Adipose tissue (tissue), 3 donors: ENCODE measurements around the gene JHY. TPM values are rescaled to one million over a fixed set of nuclear protein-coding genes. Genes with fewer than 3 reads are reported as not detected.

Experiments
- H3K27ac ChIP-seq: one replicate; pipeline ENCODE4 v1.5.1; 2013; ENCODE audit warnings: low read depth, low read length
- WGBS, 3 donors: extraction: QIAGEN DNeasy Blood & Tissue Kit; methylation state at CpG; one replicate each; pipeline ENCODE4 v1.1.7; 2013; 5-methylcytosine and 5-hydroxymethylcytosine counted together
- polyA plus RNA-seq, 3 donors: library from polyadenylated mRNA; stranded (reverse); fragments of 200-250 nt; gene quantifications; one replicate each; pipeline ENCODE4 v1.2.3, GENCODE V29; 2013
- donor health status: healthy with polysubstance abuse.
- donor health status: Bipolar disorder and iron deficiency.
- donor health status: healthy.

JHY gene
- polyA plus RNA-seq, 3 donors, result 1.3 to 4.0 (median 3.9) TPM

GRCh38 chr11:122864386-122865115, 18.0 kb upstream of the JHY start:
- H3K27ac ChIP-seq, result no peak overlapping the region
- 55 to 59% (median 56%) methylated on average over 7 of the region's 7 CpGs for WGBS, 3 donors

GRCh38 chr11:122869622-122870021, 12.9 kb upstream of the JHY start:
- 61 to 84% (median 83%) methylated on average over 6 of the region's 6 CpGs for WGBS, 3 donors
- no peak overlapping the region for H3K27ac ChIP-seq

- WGBS, 3 donors, result 84 to 94% (median 92%) methylated on average over 4 of the region's 4 CpGs
- H3K27ac ChIP-seq, result no peak overlapping the region
Observed at GRCh38 chr11:122871302-122871701, 11.3 kb upstream of the JHY start.

GRCh38 chr11:122872046-122872445, 10.5 kb upstream of the JHY start:
- no peak overlapping the region for H3K27ac ChIP-seq
- WGBS, 3 donors, result 78 to 92% (median 90%) methylated on average over 3 of the region's 3 CpGs

- WGBS, 3 donors, result 76 to 91% (median 85%) methylated on average over 7 of the region's 7 CpGs
- H3K27ac ChIP-seq, result no peak overlapping the region
Observed at GRCh38 chr11:122874991-122875390, 7.6 kb upstream of the JHY start.

GRCh38 chr11:122877732-122878131, 4.8 kb upstream of the JHY start:
- WGBS, 3 donors, result 46 to 82% (median 77%) methylated on average over 5 of the region's 5 CpGs

GRCh38 chr11:122879785-122880184, 2.8 kb upstream of the JHY start:
- no peak overlapping the region for H3K27ac ChIP-seq
- 20 to 48% (median 38%) methylated on average over 4 of the region's 4 CpGs for WGBS, 3 donors

More at GRCh38 chr11:122877732-122878131, 4.8 kb upstream of the JHY start:
- H3K27ac ChIP-seq, result no peak overlapping the region

- no peak overlapping the region for H3K27ac ChIP-seq
- 0 to 1% (median 1%) methylated on average over 46 to 63 of the region's 63 CpGs for WGBS, 3 donors
Observed at GRCh38 chr11:122882857-122883645, 492 bp downstream of the JHY start.

GRCh38 chr11:122883646-122883979, 1.1 kb downstream of the JHY start:
- WGBS, 3 donors, result 37 to 50% (median 45%) methylated on average over 3 of the region's 3 CpGs
- no peak overlapping the region for H3K27ac ChIP-seq

GRCh38 chr11:122888162-122888561, 5.6 kb downstream of the JHY start:
- no peak overlapping the region for H3K27ac ChIP-seq
- WGBS, 3 donors, result 79 to 84% (median 80%) methylated on average over 2 of the region's 2 CpGs

GRCh38 chr11:122893131-122893530, 10.6 kb downstream of the JHY start:
- 59 to 85% (median 60%) methylated on average over 5 of the region's 5 CpGs for WGBS, 3 donors
- H3K27ac ChIP-seq, result no peak overlapping the region

- WGBS, 3 donors, result 90 to 94% (median 94%) methylated on average over 2 of the region's 2 CpGs
- no peak overlapping the region for H3K27ac ChIP-seq
Observed at GRCh38 chr11:122895563-122895962, 13.0 kb downstream of the JHY start.

- no peak overlapping the region for H3K27ac ChIP-seq
- 80 to 83% (median 82%) methylated on average over 5 of the region's 5 CpGs for WGBS, 3 donors
Observed at GRCh38 chr11:122897606-122898210, 15.1 kb downstream of the JHY start.

- no peak overlapping the region for H3K27ac ChIP-seq
- WGBS, 3 donors, result 62 to 73% (median 70%) methylated on average over 6 of the region's 6 CpGs
Observed at GRCh38 chr11:122898799-122899198, 16.2 kb downstream of the JHY start.

GRCh38 chr11:122900587-122901202, 18.1 kb downstream of the JHY start:
- 77 to 84% (median 77%) methylated on average over 9 of the region's 9 CpGs for WGBS, 3 donors
- H3K27ac ChIP-seq, result no peak overlapping the region

GRCh38 chr11:122902951-122903350, 20.4 kb downstream of the JHY start:
- no peak overlapping the region for H3K27ac ChIP-seq
- WGBS, 3 donors, result 82 to 96% (median 95%) methylated on average over 4 of the region's 4 CpGs

GRCh38 chr11:122910775-122911174, 28.2 kb downstream of the JHY start:
- H3K27ac ChIP-seq, result no peak overlapping the region
- 59 to 67% (median 60%) methylated on average over 4 of the region's 4 CpGs for WGBS, 3 donors

GRCh38 chr11:122917311-122917710, 34.8 kb downstream of the JHY start:
- H3K27ac ChIP-seq, result no peak overlapping the region
- WGBS, 3 donors, result 79 to 93% (median 87%) methylated on average over 1 of the region's 1 CpG

GRCh38 chr11:122918734-122919133, 36.2 kb downstream of the JHY start:
- 86 to 95% (median 93%) methylated on average over 7 of the region's 7 CpGs for WGBS, 3 donors
- no peak overlapping the region for H3K27ac ChIP-seq
